NCI-H2081 (cell line): ENCODE measurements around the gene ESRP2.
A peak's percentile ranks its signal among the peaks of the same experiment; 100 is the strongest.

Source experiments
- DNase-seq, 2 experiments: peaks; one replicate each; lab custom pipeline; 2025; lab: John Stamatoyannopoulos, UW

The ESRP2 gene

DNA sequence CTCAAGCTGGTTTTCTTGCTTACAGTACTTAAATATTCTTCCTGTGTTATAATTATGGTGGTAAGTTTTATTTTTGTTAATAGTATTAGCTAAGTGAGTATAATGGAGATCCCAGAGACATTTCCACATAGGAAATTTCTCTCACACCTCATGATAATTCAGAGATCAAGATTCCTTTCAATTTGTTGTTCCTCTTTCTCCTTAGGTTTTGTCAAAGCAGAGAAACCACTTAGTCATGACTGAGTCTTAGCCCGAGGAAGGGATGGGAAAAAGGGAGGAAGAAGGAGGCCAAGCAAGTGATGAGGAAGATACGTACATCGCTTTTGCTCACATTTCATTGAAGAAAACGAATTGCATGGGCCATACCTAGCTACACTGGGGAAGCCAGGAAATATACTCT, 18.4 kb downstream of the ESRP2 start:
- DNase-seq, result no peak

DNA sequence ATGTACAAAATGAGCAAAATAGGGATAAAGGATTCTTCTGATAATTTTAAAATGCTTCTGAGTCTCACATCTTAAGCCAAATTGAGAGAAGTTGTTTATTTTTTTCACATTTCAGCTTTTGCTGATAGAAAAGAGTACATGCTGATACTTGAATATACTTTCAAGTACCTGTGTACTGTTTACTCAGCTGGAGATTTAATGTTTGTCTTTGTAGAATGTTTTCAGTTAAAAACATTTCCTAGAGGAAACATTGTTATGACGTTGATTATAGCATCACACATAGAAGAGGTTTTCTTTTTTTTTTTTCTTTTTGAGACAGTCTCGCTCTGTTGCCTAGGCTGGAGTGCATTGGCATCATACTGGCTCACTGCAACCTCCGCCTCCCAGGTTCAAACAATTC, 19.7 kb downstream of the ESRP2 start:
- no peak for DNase-seq

DNA sequence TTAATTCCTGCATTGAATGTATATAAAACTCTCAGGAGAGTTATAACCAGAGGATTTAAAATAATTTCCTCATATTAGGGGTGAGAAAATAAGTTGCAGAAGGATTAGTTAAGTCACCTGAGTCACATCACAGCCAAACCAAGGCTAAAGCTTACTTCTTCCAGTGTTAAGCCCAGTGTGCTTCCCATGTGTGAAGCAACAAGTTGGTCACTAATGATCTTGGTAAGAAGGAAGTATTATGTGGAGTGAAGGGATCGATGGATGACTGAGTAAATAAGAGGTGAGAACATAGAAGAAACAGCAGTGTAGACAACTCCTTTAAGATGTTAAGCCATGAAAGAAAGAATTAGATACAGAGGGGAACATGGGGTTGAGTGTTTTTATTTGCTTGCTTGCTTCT, 20.6 kb downstream of the ESRP2 start:
- DNase-seq, result no peak

DNA sequence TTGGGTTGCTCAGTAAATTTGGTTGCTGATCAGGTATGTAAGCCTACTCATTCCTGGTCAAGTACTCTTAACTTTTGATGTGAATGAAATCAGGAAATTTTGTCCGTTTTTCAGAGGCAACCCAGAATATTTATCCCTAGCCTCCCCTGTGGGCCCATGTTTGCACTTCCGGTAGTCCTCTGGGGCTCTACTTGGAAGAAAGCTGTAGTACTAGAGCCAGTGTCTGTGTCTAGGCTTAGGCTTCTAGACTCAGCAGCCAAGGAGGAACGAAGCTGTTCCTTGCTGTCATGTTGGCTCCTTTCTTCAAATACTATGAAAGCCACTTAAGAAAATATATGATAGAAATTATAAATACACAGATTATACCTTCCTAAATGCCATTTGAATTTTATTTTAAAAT, 21.2 kb downstream of the ESRP2 start:
- DNase-seq, result no peak

DNA sequence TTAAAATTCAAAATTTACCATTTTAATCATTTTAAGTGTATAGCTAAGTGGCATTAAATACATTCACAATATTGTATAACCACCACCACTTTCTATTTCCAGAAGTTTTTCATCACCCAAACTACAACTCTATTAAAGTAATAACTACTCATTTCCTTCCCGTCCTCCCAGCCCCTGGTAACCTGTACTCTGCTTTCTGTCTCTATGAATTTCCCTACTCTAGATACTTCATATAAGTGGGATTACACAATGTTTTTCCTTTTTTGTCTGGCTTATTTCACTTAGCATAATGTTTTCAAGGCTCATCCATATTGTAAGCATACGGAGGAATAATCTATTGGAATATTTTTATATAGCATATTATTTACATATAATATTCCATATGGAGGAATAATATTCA, 29.7 kb downstream of the ESRP2 start:
- no peak for DNase-seq

DNA sequence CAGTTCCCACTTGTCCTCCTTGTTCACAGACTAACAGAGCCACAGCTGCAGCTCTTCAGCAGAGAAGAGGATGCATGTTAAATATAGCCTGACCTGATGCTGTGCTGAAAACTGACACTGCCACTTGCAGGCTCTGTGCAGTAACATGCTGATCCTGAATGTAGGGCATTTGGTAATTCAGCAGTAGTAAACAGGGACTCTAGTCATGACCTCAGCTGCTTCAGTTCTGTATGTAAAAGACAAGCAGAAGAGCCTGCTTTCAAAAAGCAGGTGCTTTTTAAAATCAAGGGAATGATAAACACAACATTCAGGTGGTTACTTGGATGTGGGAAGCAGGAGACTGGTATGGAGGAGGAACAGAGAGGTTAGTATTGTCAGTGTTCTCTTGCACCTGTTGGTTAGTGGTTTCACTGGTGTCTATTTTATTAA, 33.8 kb downstream of the ESRP2 start:
- peak in 1 of 2 experiments; percentile 19 for DNase-seq

DNA sequence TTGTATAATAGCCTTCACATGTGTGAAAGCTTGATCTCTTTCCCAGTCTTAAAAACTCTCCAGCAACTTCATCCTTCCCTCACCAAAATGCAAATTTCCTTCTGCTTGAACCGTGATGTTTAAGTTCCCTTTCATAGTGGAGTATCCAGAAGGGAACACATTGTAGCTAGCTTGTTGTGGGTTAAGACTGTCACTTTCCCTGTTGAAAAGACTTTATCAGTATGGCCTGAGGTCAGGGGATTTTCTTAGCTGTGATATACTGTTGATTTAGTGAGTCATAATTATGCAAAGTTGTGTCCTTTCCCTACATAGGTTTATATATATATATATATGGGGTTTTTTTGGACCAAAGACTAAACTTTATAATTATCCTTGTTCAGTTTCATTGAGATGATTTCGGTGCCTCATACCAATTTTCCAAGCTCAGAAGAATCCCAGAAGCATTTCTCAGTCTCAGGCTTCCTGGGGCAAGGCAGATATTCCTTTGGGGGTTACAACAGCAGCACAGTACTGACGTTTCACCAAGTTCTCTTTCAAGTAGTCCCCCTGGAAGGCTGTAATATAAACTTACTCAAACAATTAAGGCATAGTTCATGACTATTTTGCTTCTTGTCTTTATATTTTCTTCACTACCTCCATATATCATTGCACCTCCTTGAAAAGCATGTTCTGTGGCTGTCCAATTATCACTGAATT, 35.7 kb downstream of the ESRP2 start:
- DNase-seq, result no peak

DNA sequence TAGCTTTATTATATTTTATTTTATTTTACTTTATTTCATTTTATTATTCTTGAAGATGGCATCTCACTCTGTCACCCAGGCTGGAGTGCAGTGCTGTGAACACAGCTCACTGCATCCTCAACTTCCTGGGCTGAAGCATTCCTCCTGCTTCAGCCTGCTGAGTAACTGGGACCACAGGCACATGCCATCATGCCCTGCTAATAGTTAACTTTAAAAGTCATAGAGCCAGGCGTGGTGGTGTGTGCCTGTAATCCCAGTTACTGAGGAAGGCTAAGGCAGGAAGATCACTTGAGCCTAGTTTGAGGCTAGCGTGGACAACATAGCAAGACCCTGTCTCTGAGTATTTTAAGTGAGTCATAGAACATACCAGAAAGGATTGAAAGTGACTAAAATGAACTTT, 38.7 kb downstream of the ESRP2 start:
- no peak for DNase-seq

DNA sequence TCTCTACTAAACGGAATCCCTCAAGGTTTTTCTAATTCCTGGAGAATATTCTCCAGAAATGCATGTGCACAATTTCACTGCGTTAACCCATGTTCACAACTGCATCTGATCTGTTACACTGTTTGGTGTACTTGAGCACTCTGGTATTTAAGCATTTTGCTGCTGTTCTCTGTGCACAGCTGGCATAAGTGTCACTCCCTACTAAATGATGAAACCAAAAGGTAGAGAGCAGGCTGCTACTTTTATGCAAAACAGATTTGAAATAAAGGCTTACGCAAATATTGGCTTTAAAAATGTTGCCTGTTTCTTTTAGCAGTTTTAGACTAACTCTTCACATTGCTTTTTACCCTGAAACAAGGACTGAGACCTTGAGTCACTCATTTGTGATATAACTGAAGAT, 41.7 kb downstream of the ESRP2 start:
- DNase-seq, result no peak

DNA sequence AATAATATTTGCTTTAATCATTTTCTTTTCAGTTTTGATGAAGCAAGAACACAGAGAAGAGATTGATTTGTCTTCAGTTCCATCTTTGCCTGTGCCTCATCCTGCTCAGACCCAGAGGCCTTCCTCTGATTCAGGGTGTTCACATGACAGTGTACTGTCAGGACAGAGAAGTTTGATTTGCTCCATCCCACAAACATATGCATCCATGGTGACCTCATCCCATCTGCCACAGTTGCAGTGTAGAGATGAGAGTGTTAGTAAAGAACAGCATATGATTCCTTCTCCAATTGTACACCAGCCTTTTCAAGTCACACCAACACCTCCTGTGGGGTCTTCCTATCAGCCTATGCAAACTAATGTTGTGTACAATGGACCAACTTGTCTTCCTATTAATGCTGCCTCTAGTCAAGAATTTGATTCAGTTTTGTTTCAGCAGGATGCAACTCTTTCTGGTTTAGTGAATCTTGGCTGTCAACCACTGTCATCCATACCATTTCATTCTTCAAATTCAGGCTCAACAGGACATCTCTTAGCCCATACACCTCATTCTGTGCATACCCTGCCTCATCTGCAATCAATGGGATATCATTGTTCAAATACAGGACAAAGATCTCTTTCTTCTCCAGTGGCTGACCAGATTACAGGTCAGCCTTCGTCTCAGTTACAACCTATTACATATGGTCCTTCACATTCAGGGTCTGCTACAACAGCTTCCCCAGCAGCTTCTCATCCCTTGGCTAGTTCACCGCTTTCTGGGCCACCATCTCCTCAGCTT, 45.0 kb downstream of the ESRP2 start:
- DNase-seq, result no peak

DNA sequence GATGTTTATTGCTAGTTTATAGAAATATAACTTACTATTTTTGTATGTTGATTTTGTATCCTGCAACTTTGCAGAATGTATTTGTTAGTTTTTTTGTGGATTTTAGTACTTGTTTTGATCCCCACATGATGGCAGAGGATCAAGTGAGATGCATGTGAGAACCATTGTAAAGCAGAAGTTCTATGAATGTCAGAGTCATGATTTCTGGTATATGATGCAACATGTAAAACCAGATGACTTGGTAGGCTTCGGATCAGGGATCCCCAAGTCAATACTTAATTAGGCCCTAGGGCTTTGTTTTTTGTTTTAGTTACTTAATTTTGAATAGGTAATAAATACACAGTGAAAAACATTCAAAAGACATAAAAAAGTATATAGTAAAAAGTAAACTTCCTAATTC, 45.8 kb downstream of the ESRP2 start:
- no peak for DNase-seq

DNA sequence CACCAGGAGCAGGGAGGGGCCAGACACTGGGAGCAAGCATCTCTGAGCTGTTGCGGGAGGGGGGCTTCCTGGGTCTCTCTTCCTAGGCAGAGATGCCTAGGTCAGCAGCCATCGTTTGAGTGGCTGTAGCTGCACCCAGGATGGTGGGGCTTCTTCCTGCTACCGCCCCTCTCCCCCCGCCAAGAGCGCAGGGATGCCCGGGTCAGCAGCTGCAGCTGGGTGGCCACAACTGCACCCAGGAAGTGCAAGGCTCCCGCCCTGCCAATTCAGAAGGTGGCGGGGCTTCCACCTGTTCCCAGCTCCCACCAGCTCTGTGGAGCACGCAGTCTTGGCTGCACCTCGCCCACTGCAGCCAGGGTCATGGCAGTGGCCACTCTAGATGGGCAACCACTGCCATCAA, 47.8 kb downstream of the ESRP2 start:
- DNase-seq, result no peak

DNA sequence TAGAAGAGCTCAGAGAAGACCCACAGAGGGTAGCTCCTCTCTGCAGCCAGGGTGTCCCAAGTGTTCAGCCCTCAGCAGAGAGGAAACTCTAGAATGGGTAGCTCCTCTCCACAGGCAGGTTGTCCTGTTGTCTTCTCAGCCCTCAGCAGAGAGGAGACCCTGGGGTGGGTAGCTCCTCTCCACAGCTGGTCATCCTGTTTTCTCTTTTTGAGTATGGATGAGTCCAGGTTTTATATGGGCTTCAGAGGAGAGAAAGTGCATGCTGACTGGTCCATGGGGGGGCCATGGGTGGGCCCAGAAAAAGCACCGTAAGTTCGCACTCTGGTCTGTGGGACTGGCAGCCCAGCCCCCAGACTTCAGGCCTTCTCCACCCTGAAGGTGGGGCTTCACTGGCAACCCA, 48.4 kb downstream of the ESRP2 start:
- no peak for DNase-seq

DNA sequence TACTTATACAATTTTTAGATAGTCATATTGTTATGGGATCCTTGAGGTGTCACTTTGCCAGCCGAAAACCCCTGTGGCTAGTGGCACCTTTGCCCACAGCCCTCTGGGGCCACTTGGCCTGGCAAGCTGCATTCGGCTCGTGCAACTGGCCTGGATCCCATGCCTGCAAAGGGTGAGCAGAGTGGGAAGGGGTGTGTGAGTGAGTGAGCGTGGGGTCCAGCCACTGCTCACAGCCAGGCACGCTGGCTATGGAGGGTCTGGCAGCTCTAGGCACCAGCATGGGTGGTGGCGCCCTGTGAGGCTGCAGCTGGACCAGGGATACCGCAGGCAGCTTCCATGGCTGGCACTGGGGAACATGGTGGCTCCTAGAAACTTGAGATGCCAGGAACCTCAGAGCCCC, 49.0 kb downstream of the ESRP2 start:
- no peak for DNase-seq

DNA sequence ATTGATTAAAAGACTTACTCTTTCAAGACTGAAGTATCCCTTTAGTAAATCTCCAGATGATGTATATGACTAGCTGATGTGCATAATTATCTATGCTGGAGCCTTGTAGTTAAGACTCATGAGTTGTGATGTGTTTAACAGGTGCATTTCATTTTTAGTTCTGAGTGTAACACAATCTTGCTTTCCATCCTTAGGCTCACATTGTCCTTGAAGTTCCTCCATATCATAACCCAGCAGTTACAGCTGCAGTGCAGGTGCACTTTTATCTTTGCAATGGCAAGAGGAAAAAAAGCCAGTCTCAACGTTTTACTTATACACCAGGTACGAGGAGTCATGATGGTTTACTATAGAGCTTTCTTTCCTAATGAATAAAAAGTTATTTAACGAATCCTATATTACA, 52.9 kb downstream of the ESRP2 start:
- no peak for DNase-seq

DNA sequence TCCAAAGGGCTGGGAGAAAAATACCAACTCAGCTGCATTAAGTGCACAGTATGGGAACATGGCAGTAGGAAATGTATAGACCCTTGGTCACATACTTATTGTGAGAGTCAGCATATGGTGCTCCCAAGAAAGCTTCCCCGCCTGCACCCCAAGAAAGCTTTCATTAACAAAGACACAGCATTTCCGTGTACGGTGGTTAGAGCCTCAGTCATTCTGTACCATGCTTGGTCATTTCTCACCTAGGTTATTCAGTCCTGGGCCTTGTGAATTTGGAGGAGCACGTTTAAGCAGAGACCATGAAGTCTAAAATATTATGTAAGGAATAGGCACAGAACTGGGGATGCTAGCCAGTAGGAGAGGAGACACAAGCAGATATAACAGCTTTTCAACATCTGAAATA, 56.1 kb downstream of the ESRP2 start:
- no peak for DNase-seq

DNA sequence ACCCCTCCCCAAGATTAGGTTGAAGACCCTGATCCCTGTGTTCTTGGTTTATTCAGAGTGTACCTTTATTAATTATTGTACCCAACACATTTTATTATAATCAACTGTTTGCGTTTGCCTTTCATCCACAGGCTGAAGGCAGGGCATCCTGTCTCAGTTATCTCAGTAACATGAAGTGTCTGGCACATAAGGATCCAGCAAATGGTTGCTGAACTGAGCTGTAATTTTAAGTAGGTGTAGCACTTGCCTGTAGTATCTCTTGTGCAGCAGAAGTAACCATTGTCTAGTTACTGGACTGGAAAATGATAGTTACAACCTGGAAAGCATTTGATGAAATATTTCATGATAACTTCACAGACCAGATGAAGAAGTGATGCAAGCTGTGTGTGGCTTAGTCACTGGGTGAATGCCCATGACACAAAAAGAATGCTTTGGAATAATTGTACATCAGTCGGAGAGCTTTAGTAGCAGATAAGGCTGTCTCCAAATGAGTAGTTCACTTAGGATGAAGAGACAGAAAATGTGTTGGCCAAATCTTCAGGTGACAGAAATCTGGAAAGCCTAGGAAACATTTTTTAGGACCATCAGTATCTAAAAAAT, 56.6 kb downstream of the ESRP2 start:
- DNase-seq, result no peak
